ENCODE data around the gene FKBP1B. TPM values are rescaled to one million over a fixed set of nuclear protein-coding genes. Genes with fewer than 3 reads are reported as not detected.

FKBP1B gene
- polyA plus RNA-seq (2013): 3.2 TPM

GRCh38 chr2:24049485-24050021 lies at the start of gene FKBP1B:
TSS of gene FKBP1B (plus strand) at chr2:24049741. CDS start at chr2:24049850, 109 bp downstream.
- no peaks in the 10 kb centered on the region for H3K36me3 ChIP-seq (ENCODE audit: control insufficient read depth in 4 of 4, insufficient read depth in 4 of 4, low read length in 3 of 4)
- POLR2A ChIA-PET: no interaction called here
- peaks cover 0 to 37% (median 18%) of the 10 kb centered on the region in 5 experiments for H3K27me3 ChIP-seq (replicated peaks in 2 of 5; ENCODE audit: control insufficient read depth in 4 of 5, insufficient read depth in 5 of 5, low read length in 4 of 5)
- CTCF ChIA-PET: interaction anchor here (1.2 to 1.6 kb wide), 2 partner anchors 11 to 38 kb away, joined by 3 to 5 read pairs; no protein-coding TSS in a partner anchor
- peak within 1 kb of the TSS; percentile 38 to 79 (median 61) for H3K4me3 ChIP-seq (ENCODE audit: control insufficient read depth in 1 of 7, extremely low read depth in 1 of 7, insufficient read depth in 4 of 7, low read depth in 2 of 7, low read length in 6 of 7)
- WGBS (ENCODE audit: insufficient coverage): 0% methylated on average over 20 of the region's 52 CpGs
- peaks cover 5 to 34% (median 27%) of the 10 kb centered on the region in 4 experiments for H3K4me1 ChIP-seq (ENCODE audit: control extremely low read depth in 1 of 4, control insufficient read depth in 4 of 4, insufficient read depth in 4 of 4, low read length in 3 of 4)
- H3K27ac ChIP-seq (ENCODE audit: insufficient read depth in 1 of 2, low read depth in 1 of 2, low read length in 2 of 2, poor library complexity in 1 of 2, severe bottlenecking in 2 of 2): no peak within 1 kb of the TSS
- H3K9me3 ChIP-seq (ENCODE audit: control extremely low read depth in 1 of 5, control insufficient read depth in 4 of 5, insufficient read depth in 2 of 5, low read depth in 1 of 5, low read length in 4 of 5): no peaks in the 10 kb centered on the region
- peak; percentile 42 to 64 (median 63) for DNase-seq

DNA sequence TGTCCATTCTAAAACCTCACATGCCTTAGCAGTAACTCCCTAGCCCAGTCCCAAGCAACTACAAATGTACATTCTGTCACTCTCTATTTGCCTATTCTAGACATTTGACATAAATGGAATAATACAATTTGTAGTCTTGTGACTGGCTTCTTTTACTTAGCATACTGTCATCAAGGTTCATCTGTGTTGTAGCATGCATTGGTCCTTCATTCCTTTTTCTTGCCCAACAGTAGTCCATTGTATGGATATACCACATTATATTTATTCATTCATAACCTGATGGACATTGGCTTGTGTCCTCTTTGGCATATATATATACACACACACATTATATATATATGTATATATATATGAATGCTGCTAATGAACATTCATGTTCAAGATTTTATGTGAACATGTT lies 41.8 kb upstream of the FKBP1B start:
- H3K36me3 ChIP-seq (ENCODE audit: control insufficient read depth in 4 of 4, insufficient read depth in 4 of 4, low read length in 3 of 4): no peaks in the 10 kb centered on the region
- POLR2A ChIA-PET: no interaction called here
- H3K4me3 ChIP-seq (ENCODE audit: control insufficient read depth in 1 of 7, extremely low read depth in 1 of 7, insufficient read depth in 4 of 7, low read depth in 2 of 7, low read length in 6 of 7): no peak overlapping the region
- peaks cover 10 to 36% (median 27%) of the 10 kb centered on the region in 4 experiments for H3K4me1 ChIP-seq (ENCODE audit: control extremely low read depth in 1 of 4, control insufficient read depth in 4 of 4, insufficient read depth in 4 of 4, low read length in 3 of 4)
- no peaks in the 10 kb centered on the region for H3K9me3 ChIP-seq (ENCODE audit: control extremely low read depth in 1 of 5, control insufficient read depth in 4 of 5, insufficient read depth in 2 of 5, low read depth in 1 of 5, low read length in 4 of 5)
- no peak overlapping the region for H3K27ac ChIP-seq (ENCODE audit: insufficient read depth in 1 of 2, low read depth in 1 of 2, low read length in 2 of 2, poor library complexity in 1 of 2, severe bottlenecking in 2 of 2)
- peaks cover 0 to 10% (median 2%) of the 10 kb centered on the region in 5 experiments for H3K27me3 ChIP-seq (replicated peaks in 2 of 5; ENCODE audit: control insufficient read depth in 4 of 5, insufficient read depth in 5 of 5, low read length in 4 of 5)
- CTCF ChIA-PET: no interaction called here
- DNase-seq: no peak

DNA sequence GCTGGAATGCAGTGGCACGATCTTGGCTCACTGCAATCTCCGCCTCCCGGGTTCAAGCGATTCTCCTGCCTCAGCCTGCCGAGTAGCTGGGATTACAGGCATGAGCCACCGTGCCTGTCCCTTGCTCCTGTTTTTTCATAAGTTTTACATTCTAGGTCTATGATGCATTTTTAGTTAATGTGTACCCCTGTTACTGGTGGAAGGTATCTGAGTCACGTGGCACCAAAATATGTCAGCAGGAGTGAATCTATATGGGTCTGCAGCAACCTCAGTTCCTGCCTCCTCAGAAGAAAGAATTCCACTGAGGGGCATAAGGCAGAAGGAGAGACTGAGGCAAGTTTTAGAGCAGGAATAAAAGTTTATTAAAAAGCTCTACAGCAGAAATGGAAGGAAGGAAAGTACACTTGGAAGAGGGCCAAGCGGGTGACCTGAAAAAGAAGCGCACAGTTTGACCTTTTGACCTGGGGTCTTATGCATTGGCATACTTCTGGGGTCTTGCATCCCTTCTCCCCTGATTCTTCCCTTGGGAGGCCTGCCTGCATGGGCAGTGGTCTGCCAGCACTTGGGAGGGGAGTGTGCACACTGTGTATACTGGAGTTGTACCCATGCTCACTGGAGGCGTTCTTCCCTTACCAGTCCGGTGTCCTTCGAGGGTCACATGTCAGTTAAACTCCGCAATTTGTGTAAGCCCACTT lies 40.7 kb upstream of the FKBP1B start:
- peaks cover 0 to 10% (median 2%) of the 10 kb centered on the region in 5 experiments for H3K27me3 ChIP-seq (replicated peaks in 2 of 5; ENCODE audit: control insufficient read depth in 4 of 5, insufficient read depth in 5 of 5, low read length in 4 of 5)
- POLR2A ChIA-PET: no interaction called here

GRCh38 chr2:24009367-24009679 lies 40.2 kb upstream of the FKBP1B start:
- Histone ChIP-seq H3K27me3 (replicated peaks in 2 of 5; ENCODE audit: control insufficient read depth in 4 of 5, insufficient read depth in 5 of 5, low read length in 4 of 5) (peaks cover 0 to 10% (median 2%) of the 10 kb centered on the region in 5 experiments), H3K27ac (ENCODE audit: insufficient read depth in 1 of 2, low read depth in 1 of 2, low read length in 2 of 2, poor library complexity in 1 of 2, severe bottlenecking in 2 of 2) (peak overlapping the region in 1 of 2 experiments; percentile 77), H3K36me3 (ENCODE audit: control insufficient read depth in 4 of 4, insufficient read depth in 4 of 4, low read length in 3 of 4) (no peaks in the 10 kb centered on the region), H3K4me3 (ENCODE audit: control insufficient read depth in 1 of 7, extremely low read depth in 1 of 7, insufficient read depth in 4 of 7, low read depth in 2 of 7, low read length in 6 of 7) (peak overlapping the region in 6 of 7 experiments; percentile 35 to 72 (median 64)), H3K9me3 (ENCODE audit: control extremely low read depth in 1 of 5, control insufficient read depth in 4 of 5, insufficient read depth in 2 of 5, low read depth in 1 of 5, low read length in 4 of 5) (no peaks in the 10 kb centered on the region), H3K4me1 (ENCODE audit: control extremely low read depth in 1 of 4, control insufficient read depth in 4 of 4, insufficient read depth in 4 of 4, low read length in 3 of 4) (peaks cover 12 to 41% (median 27%) of the 10 kb centered on the region in 4 experiments)
- CTCF ChIA-PET: interaction anchor here (1.1 to 2.8 kb wide), 4 partner anchors 9 to 83 kb away, joined by 3 to 9 read pairs (median 4); partner anchors contain the start of gene ATAD2B
- 80% methylated on average over 9 of the region's 9 CpGs for WGBS (ENCODE audit: insufficient coverage)
- no peak for DNase-seq
- POLR2A ChIA-PET: no interaction called here

More for the DNA sequence above, 40.7 kb upstream of the FKBP1B start:
- H3K36me3 ChIP-seq (ENCODE audit: control insufficient read depth in 4 of 4, insufficient read depth in 4 of 4, low read length in 3 of 4): no peaks in the 10 kb centered on the region
- H3K4me1 ChIP-seq (ENCODE audit: control extremely low read depth in 1 of 4, control insufficient read depth in 4 of 4, insufficient read depth in 4 of 4, low read length in 3 of 4): peaks cover 12 to 41% (median 27%) of the 10 kb centered on the region in 4 experiments
- WGBS (ENCODE audit: insufficient coverage): 87% methylated on average over 13 of the region's 13 CpGs
- H3K27ac ChIP-seq (ENCODE audit: insufficient read depth in 1 of 2, low read depth in 1 of 2, low read length in 2 of 2, poor library complexity in 1 of 2, severe bottlenecking in 2 of 2): peak overlapping the region in 1 of 2 experiments; percentile 77
- CTCF ChIA-PET: interaction anchor here (1.3 to 2.8 kb wide), 3 partner anchors 9 to 82 kb away, joined by 3 to 9 read pairs (median 5); partner anchors contain the start of gene ATAD2B
- H3K4me3 ChIP-seq (ENCODE audit: control insufficient read depth in 1 of 7, extremely low read depth in 1 of 7, insufficient read depth in 4 of 7, low read depth in 2 of 7, low read length in 6 of 7): no peak overlapping the region
- H3K9me3 ChIP-seq (ENCODE audit: control extremely low read depth in 1 of 5, control insufficient read depth in 4 of 5, insufficient read depth in 2 of 5, low read depth in 1 of 5, low read length in 4 of 5): no peaks in the 10 kb centered on the region
- DNase-seq: no peak

DNA sequence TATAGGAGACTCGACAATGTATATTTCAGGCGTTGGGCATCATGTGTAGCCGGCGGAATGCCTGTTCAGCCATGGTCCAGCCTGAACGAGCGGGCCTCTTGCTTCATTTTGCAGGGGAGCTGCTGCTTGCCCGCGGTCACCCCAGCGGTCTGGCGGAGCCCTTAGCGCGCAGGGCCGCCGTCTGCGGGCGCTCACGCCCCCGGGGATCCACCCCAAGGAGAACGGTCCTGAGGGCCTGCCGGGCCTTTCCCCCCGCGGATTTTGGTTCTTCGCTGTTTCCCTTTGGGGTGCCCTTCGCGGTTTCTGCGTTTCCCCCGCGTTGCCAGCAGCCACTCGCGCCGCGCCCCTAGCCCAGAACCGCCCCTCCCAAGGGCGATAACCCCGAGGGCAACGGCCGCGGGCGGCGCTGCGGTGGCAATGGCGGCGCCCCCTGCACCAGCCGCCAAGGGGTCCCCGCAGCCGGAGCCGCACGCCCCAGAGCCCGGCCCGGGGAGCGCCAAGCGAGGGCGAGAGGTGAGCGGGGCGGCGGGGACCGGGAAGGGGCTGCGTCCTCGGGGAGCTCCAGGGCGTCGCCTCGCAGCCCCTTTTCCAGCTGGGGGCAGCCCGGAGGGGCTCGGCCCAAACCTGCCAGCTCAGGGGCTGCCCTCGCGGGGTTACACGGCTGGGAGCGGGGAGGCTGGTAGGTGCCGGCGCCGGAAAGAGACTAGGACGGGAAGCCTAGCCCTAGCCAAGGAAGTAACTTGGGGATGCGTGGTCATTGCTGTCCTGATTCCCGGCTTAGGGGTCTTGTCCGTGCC lies 39.7 kb upstream of the FKBP1B start, which contains the start of gene MFSD2B:
Gene MFSD2B, plus strand, starts transcription at position 406 of the 797 bp plus-strand sequence. Its CDS starts 12 bp downstream, at position 418.
- POLR2A ChIA-PET: no interaction called here
- Histone ChIP-seq H3K4me3 (ENCODE audit: control insufficient read depth in 1 of 7, extremely low read depth in 1 of 7, insufficient read depth in 4 of 7, low read depth in 2 of 7, low read length in 6 of 7) (peak within 1 kb of the TSS; percentile 33 to 72 (median 63)), H3K36me3 (ENCODE audit: control insufficient read depth in 4 of 4, insufficient read depth in 4 of 4, low read length in 3 of 4) (no peaks in the 10 kb centered on the region), H3K27ac (ENCODE audit: insufficient read depth in 1 of 2, low read depth in 1 of 2, low read length in 2 of 2, poor library complexity in 1 of 2, severe bottlenecking in 2 of 2) (peak within 1 kb of the TSS in 1 of 2 experiments; percentile 77), H3K9me3 (ENCODE audit: control extremely low read depth in 1 of 5, control insufficient read depth in 4 of 5, insufficient read depth in 2 of 5, low read depth in 1 of 5, low read length in 4 of 5) (no peaks in the 10 kb centered on the region), H3K27me3 (replicated peaks in 2 of 5; ENCODE audit: control insufficient read depth in 4 of 5, insufficient read depth in 5 of 5, low read length in 4 of 5) (peaks cover 0 to 10% (median 2%) of the 10 kb centered on the region in 5 experiments), H3K4me1 (ENCODE audit: control extremely low read depth in 1 of 4, control insufficient read depth in 4 of 4, insufficient read depth in 4 of 4, low read length in 3 of 4) (peaks cover 12 to 41% (median 27%) of the 10 kb centered on the region in 4 experiments)
- 4% methylated on average over 44 of the region's 75 CpGs for WGBS (ENCODE audit: insufficient coverage)
- peak in 2 of 3 donors; percentile 59 to 65 for DNase-seq
- CTCF ChIA-PET: interaction anchor here (0.6 to 2.8 kb wide), 5 partner anchors 12 to 83 kb away, joined by 3 to 9 read pairs (median 4); partner anchors contain the start of gene ATAD2B

DNA sequence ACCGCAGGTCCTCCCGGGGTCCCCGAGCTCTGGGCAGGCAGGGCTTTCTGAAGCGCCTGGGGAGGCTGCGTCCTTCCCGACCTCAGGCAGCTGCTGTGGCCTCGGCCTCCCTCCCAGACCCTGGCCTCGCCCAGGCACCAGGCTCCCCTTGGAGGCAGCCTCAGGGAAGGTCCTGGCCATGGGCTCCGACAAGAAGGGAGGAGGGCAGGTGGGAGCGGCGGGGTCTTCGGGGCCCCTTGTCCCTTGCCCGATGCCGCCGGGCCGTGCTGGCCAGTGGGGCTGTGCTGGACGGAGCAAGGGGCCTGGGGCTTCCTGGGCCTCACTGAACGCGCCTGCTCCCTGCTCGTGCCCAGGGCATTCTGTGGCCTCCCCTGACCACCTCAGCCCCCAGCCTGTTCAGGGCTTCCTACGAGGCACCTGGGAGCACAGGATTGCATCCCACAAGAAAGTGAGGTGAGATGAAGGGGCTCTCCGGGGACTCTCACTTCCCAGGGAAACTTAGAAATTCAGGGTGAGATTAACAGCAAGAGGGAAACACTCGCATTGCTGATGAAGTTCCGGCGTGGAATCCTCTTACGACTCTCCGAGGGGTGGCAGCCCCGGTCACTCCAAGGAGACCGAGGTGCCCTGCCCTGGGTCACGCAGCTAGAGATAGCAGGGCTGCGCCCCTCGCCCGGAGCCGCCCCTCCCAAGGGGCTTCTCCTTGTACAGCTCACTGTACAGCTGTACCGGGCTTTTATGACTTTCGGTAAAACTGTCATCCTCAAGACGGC lies 38.9 kb upstream of the FKBP1B start:
- Histone ChIP-seq H3K27me3 (replicated peaks in 2 of 5; ENCODE audit: control insufficient read depth in 4 of 5, insufficient read depth in 5 of 5, low read length in 4 of 5) (peaks cover 0 to 10% (median 2%) of the 10 kb centered on the region in 5 experiments), H3K9me3 (ENCODE audit: control extremely low read depth in 1 of 5, control insufficient read depth in 4 of 5, insufficient read depth in 2 of 5, low read depth in 1 of 5, low read length in 4 of 5) (no peaks in the 10 kb centered on the region), H3K4me3 (ENCODE audit: control insufficient read depth in 1 of 7, extremely low read depth in 1 of 7, insufficient read depth in 4 of 7, low read depth in 2 of 7, low read length in 6 of 7) (peak overlapping the region; percentile 33 to 72 (median 63)), H3K27ac (ENCODE audit: insufficient read depth in 1 of 2, low read depth in 1 of 2, low read length in 2 of 2, poor library complexity in 1 of 2, severe bottlenecking in 2 of 2) (peak overlapping the region in 1 of 2 experiments; percentile 77), H3K36me3 (ENCODE audit: control insufficient read depth in 4 of 4, insufficient read depth in 4 of 4, low read length in 3 of 4) (no peaks in the 10 kb centered on the region), H3K4me1 (ENCODE audit: control extremely low read depth in 1 of 4, control insufficient read depth in 4 of 4, insufficient read depth in 4 of 4, low read length in 3 of 4) (peaks cover 12 to 41% (median 27%) of the 10 kb centered on the region in 4 experiments)
- 54% methylated on average over 30 of the region's 37 CpGs for WGBS (ENCODE audit: insufficient coverage)
- POLR2A ChIA-PET: interaction anchor here (0.6 to 1.0 kb wide), 2 partner anchors 86 to 152 kb away, joined by 3 read pairs; no protein-coding TSS in a partner anchor
- peak in 2 of 3 donors; percentile 22 to 38 for DNase-seq
- CTCF ChIA-PET: interaction anchor here (0.6 to 2.8 kb wide), 9 partner anchors 23 to 84 kb away, joined by 3 to 9 read pairs (median 3); partner anchors contain the start of genes ATAD2B and FKBP1B

All from common myeloid progenitor, CD34-positive (primary cell).